Fibroblast of lung (primary cell): Measurements from ENCODE around the gene SPIN1. TPM values are rescaled to one million over a fixed set of nuclear protein-coding genes. Genes with fewer than 3 reads are reported as not detected.

Source experiments
- DNase-seq, 2 donors: peaks; one replicate each; pipeline versions ENCODE4 v3.0.0 to v3.0.0-alpha.2; 2010; ENCODE audit warnings: low read depth in 2 of 2
- H2AFZ ChIP-seq: 2 replicates; pipeline ENCODE4 v1.5.1; 2012; ENCODE audit warnings: low read length, control low read depth, inconsistent platforms
- H3K27ac ChIP-seq: 2 replicates; pipeline ENCODE4 v1.5.1; 2011; ENCODE audit warnings: low read length, control low read depth; ENCODE audit not compliant: insufficient read depth
- H3K27me3 ChIP-seq: 2 replicates; pipeline ENCODE4 v1.5.1; 2011; ENCODE audit warnings: mild to moderate bottlenecking, low read length; ENCODE audit not compliant: control insufficient read depth, insufficient read depth
- H3K36me3 ChIP-seq: 2 replicates; pipeline ENCODE4 v1.5.1; 2011; ENCODE audit warnings: low read length; ENCODE audit not compliant: control insufficient read depth, insufficient read depth
- H3K4me1 ChIP-seq: 2 replicates; pipeline ENCODE4 v1.5.1; 2011; ENCODE audit warnings: low read length; ENCODE audit not compliant: control insufficient read depth, insufficient read depth; ENCODE audit errors: extremely low read depth
- H3K4me2 ChIP-seq: 2 replicates; pipeline ENCODE4 v1.5.1; 2011; ENCODE audit warnings: low read length, control low read depth; ENCODE audit not compliant: insufficient read depth; ENCODE audit errors: extremely low read depth
- H3K4me3 ChIP-seq, 4 experiments: fragments of 200-600 bp in 1 of 4; sonication (generic) in 1 of 4; replicated peaks in 1 of 4; 2 replicates each; pipeline ENCODE4 v1.5.1; 2011 to 2016; ENCODE audit warnings: low read length in 4 of 4, low read depth in 3 of 4, mild to moderate bottlenecking in 3 of 4, control low read depth in 2 of 4, inconsistent platforms in 1 of 4, mixed read lengths in 1 of 4; ENCODE audit not compliant: insufficient read depth in 1 of 4; ENCODE audit errors: control extremely low read depth in 1 of 4
- H3K79me2 ChIP-seq: 2 replicates; pipeline ENCODE4 v1.5.1; 2012; ENCODE audit warnings: mild to moderate bottlenecking, low read length, inconsistent platforms; ENCODE audit not compliant: control insufficient read depth, insufficient read depth
- H3K9ac ChIP-seq: 2 replicates; pipeline ENCODE4 v1.5.1; 2011; ENCODE audit warnings: mild to moderate bottlenecking, low read length, control low read depth; ENCODE audit not compliant: insufficient read depth
- H3K9me3 ChIP-seq: 2 replicates; pipeline ENCODE4 v1.5.1; 2012; ENCODE audit warnings: low read depth, low read length; ENCODE audit not compliant: control insufficient read depth, insufficient read depth
- H4K20me1 ChIP-seq: 2 replicates; pipeline ENCODE4 v1.5.1; 2011; ENCODE audit warnings: low read length; ENCODE audit not compliant: control insufficient read depth, insufficient read depth; ENCODE audit errors: extremely low read depth
- CTCF ChIP-seq, 2 donors: IDR thresholded peaks in 1 of 2; conservative IDR thresholded peaks in 1 of 2; 1 replicate in 1 of 2; 2 replicates in 1 of 2; pipeline ENCODE4 v1.5.1; 2011 to 2012; ENCODE audit warnings: low read length in 2 of 2, control low read depth in 1 of 2, inconsistent platforms in 1 of 2, low read depth in 1 of 2, mild to moderate bottlenecking in 1 of 2
- EZH2 ChIP-seq: IDR thresholded peaks from 2 replicates; pipeline ENCODE4 v1.5.1; 2012; ENCODE audit warnings: low read length, control low read depth, mild to moderate bottlenecking; ENCODE audit errors: missing control alignments
- polyA plus RNA-seq, 2 donors: library from polyadenylated mRNA; depleted of rRNA in 1 of 2; stranded (reverse) in 1 of 2; unstranded in 1 of 2; fragments of >200 nt; gene quantifications; 2 replicates each; pipeline ENCODE4 v1.2.1, GENCODE V29; 2011 to 2012; ENCODE audit warnings: missing spikeins in 1 of 2
- total RNA-seq: library from RNA; depleted of rRNA; stranded (reverse); fragments of >200 nt; gene quantifications from 2 replicates; pipeline ENCODE4 v1.2.1, GENCODE V29; 2014

SPIN1 gene
- total and polyA plus RNA-seq, 2 donors (not counting 1 experiment from before 2014, with no cell fraction given): 96.9 to 121 TPM

DNA sequence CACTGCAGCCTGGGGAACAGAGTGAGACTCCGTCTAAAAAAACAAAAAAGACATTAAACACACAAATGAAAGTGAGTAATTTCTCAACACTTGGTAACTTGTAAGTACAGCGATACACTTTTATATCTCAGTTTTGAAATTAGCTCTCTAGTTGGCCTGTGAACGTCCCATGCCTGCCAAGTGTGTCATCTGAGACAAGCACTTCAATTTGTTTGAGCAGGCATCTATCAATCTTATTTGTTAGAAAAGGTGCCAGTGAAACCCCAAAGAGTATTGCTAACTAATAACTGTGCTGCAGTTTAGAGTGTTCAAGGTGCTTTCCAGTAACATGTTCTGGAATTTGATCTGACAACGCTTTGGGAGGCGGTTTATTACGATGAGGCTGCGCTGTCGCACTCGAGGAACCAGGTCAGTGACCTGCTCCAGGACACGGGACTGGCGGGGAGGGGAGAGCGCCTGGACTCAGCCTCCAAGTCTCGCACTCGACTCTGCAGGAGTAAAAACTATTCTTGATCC, 1.1 kb upstream of the SPIN1 start:
- TF ChIP-seq EZH2: no peak
- no peak for TF ChIP-seq CTCF (conservative IDR thresholded peaks at IDR 0.05 in 1 of 2, IDR thresholded peaks at IDR 0.05 in 1 of 2; ENCODE audit: low read depth in 1 of 2, low read length in 2 of 2)
- DNase-seq: no peak
- Histone ChIP-seq H3K9ac (peak overlapping the region; percentile 79), H3K4me1 (no peaks in the 10 kb centered on the region), H3K4me3 (peak overlapping the region; percentile 88 to 95 (median 92)), H2AFZ (peak overlapping the region; percentile 98), H4K20me1 (no peaks in the 10 kb centered on the region), H3K4me2 (peak overlapping the region; percentile 96), H3K27ac (peak overlapping the region; percentile 86), H3K79me2 (peaks cover 31% of the 10 kb centered on the region), H3K9me3 (no peaks in the 10 kb centered on the region), H3K36me3 (peaks cover 1% of the 10 kb centered on the region), H3K27me3 (no peaks in the 10 kb centered on the region)

GRCh38 chr9:88387552-88388202, 567 bp upstream of the SPIN1 start:
- TF ChIP-seq EZH2 (no peak), CTCF (conservative IDR thresholded peaks at IDR 0.05 in 1 of 2, IDR thresholded peaks at IDR 0.05 in 1 of 2; ENCODE audit: low read depth in 1 of 2, low read length in 2 of 2) (no peak)
- Histone ChIP-seq H3K4me2 (peak overlapping the region; percentile 96), H3K27ac (peak overlapping the region; percentile 86), H3K79me2 (peaks cover 37% of the 10 kb centered on the region), H3K4me1 (no peaks in the 10 kb centered on the region), H3K9ac (peak overlapping the region; percentile 79), H3K27me3 (no peaks in the 10 kb centered on the region), H2AFZ (peak overlapping the region; percentile 98), H3K36me3 (peaks cover 1% of the 10 kb centered on the region), H3K4me3 (peak overlapping the region; percentile 88 to 95 (median 92)), H4K20me1 (no peaks in the 10 kb centered on the region), H3K9me3 (no peaks in the 10 kb centered on the region)
- peak; percentile 59 to 65 for DNase-seq

DNA sequence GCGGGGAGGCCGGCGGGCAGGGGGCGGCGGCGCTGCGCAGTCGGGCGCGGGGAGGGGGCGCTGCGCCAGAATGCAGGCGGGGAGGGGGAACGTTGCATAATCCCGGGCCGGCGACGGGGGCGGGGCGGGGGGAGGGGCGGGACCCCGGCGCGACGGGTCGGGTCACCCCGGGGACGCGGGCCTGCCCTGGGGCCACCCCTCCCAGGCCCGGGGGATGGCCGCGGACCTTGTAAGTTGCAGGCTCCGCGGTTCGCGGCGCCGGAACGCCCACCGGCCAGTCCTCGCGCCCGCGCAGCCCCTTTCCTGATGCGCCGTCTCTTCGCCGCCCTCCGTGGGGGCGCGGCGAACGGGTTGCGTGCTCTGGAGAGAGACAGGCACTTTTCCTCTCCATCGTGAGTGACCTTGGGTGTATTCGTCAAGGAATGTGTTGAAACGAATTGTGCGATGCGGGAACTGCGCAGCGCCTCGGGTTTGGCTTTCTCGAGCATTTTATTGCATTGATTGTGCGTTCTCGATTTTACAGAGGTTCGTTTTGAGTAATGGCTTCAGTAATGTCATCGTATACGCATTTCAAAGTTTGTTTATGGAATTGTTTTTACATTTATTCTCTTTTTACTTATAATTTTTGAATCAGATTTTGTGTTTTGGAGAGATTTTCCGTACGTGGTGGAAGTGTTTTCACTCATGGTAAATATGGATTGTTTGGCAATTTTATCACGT, 802 bp downstream of the SPIN1 start:
- H3K27ac ChIP-seq: peak overlapping the region; percentile 70
- H4K20me1 ChIP-seq: no peaks in the 10 kb centered on the region
- H3K4me3 ChIP-seq: peak overlapping the region; percentile 55 to 85 (median 65)
- peak; percentile 65 to 80 for DNase-seq
- H3K27me3 ChIP-seq: no peaks in the 10 kb centered on the region
- H2AFZ ChIP-seq: no peak overlapping the region
- peak overlapping the region; percentile 70 for H3K9ac ChIP-seq
- H3K9me3 ChIP-seq: no peaks in the 10 kb centered on the region
- TF ChIP-seq CTCF (conservative IDR thresholded peaks at IDR 0.05 in 1 of 2, IDR thresholded peaks at IDR 0.05 in 1 of 2; ENCODE audit: low read depth in 1 of 2, low read length in 2 of 2) (no peak), EZH2 (no peak)
- no peaks in the 10 kb centered on the region for H3K4me1 ChIP-seq
- peaks cover 50% of the 10 kb centered on the region for H3K79me2 ChIP-seq
- H3K4me2 ChIP-seq: peak overlapping the region; percentile 69
- peaks cover 1% of the 10 kb centered on the region for H3K36me3 ChIP-seq
